SJCRH30 (cell line): Measurements from ENCODE around the gene CRTC3. TPM values are rescaled to one million over a fixed set of nuclear protein-coding genes. Genes with fewer than 3 reads are reported as not detected.

Experiments used
- DNase-seq, 2 experiments: peaks; one replicate each; pipeline ENCODE4 v3.0.0-alpha.2; 2015 to 2020
- H3K27ac ChIP-seq: fragments of 250-450 bp; sonication (Bioruptor Pico); 2 replicates; pipeline ENCODE4 v1.5.1; 2020; ENCODE audit warnings: mild to moderate bottlenecking, moderate library complexity
- H3K27me3 ChIP-seq: fragments of 250-450 bp; sonication (Bioruptor Pico); 2 replicates; pipeline ENCODE4 v1.5.1; 2020; ENCODE audit warnings: mild to moderate bottlenecking, moderate library complexity
- H3K36me3 ChIP-seq: fragments of 250-450 bp; sonication (Bioruptor Pico); 2 replicates; pipeline ENCODE4 v1.5.1; 2020; ENCODE audit warnings: mild to moderate bottlenecking, moderate library complexity
- H3K4me1 ChIP-seq: fragments of 250-450 bp; sonication (Bioruptor Pico); 2 replicates; pipeline ENCODE4 v1.5.1; 2020; ENCODE audit warnings: mild to moderate bottlenecking, moderate library complexity
- H3K4me3 ChIP-seq: fragments of 250-450 bp; sonication (Bioruptor Pico); 2 replicates; pipeline ENCODE4 v1.5.1; 2020; ENCODE audit warnings: mild to moderate bottlenecking, moderate library complexity
- H3K9me3 ChIP-seq: fragments of 250-450 bp; sonication (Bioruptor Pico); replicated peaks from 2 replicates; pipeline ENCODE4 v1.5.1; 2020; ENCODE audit warnings: mild to moderate bottlenecking, moderate library complexity
- total RNA-seq: library from RNA; depleted of rRNA; stranded (reverse); fragments of >200 nt; shearing (Covaris generic); gene quantifications from 2 replicates; pipeline ENCODE4 v1.2.3, GENCODE V29; 2014

Gene CRTC3
- total RNA-seq, 1 experiment from 2014 or later = 15.5 TPM

DNA sequence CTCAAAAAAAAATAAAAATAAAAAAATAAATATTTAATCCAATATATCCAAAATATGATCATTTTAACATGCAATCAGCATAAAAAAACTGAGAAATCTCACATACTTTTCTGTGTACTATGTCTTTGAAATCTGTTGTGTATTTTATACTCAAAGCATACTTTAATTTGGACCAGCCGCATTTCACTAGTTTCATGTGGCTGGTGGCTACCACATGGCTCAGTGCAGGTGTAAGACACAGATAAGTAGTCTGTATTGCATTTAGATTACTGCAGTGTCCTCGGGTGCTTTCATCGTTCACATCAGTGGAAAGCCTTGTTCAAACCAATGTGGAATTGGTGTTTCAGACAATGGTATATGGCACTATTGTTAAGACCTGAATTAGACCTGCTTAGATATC lies 11.0 kb downstream of the CRTC3 start:
- peaks cover 5% of the 10 kb centered on the region; the same call in 1 of the 2 replicates for H3K36me3 ChIP-seq
- no peaks in the 10 kb centered on the region for H3K27me3 ChIP-seq
- no peaks in the 10 kb centered on the region for H3K9me3 ChIP-seq
- no peak overlapping the region for H3K4me3 ChIP-seq
- DNase-seq = no peak
- H3K27ac ChIP-seq = no peak overlapping the region
- H3K4me1 ChIP-seq = no peaks in the 10 kb centered on the region

GRCh38 chr15:90545095-90545494 lies 15.4 kb downstream of the CRTC3 start:
- Histone ChIP-seq H3K4me3 (no peak overlapping the region), H3K27me3 (no peaks in the 10 kb centered on the region), H3K36me3 (peaks cover 5% of the 10 kb centered on the region; the same call in 1 of the 2 replicates), H3K4me1 (no peaks in the 10 kb centered on the region), H3K9me3 (no peaks in the 10 kb centered on the region), H3K27ac (no peak overlapping the region)
- no peak for DNase-seq

DNA sequence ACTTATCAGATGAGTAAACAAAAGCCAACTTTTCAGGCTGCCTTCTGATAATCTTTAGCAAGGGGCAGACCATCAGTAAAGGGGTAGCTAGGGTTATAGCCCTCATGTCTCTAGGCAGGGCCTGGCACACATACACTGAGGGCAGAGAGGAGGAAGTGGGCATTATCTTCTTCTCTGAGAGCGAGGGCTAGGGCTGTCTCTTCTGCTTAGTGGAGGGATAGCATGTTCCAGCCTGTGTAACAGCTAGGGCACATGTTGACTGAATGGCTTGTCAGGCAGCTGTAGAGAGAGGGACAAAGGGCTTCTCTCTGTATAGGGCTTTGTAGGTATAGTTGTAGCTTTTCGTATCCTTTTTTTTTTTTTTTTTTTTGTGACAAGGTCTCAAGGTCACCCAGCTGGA lies 17.8 kb downstream of the CRTC3 start:
- no peaks in the 10 kb centered on the region for H3K27me3 ChIP-seq

GRCh38 chr15:90550919-90551318 lies 21.2 kb downstream of the CRTC3 start:
- Histone ChIP-seq H3K4me1 (peaks cover 18% of the 10 kb centered on the region), H3K4me3 (no peak overlapping the region), H3K27me3 (no peaks in the 10 kb centered on the region), H3K27ac (no peak overlapping the region), H3K36me3 (no peaks in the 10 kb centered on the region; the same call in 1 of the 2 replicates), H3K9me3 (no peaks in the 10 kb centered on the region)
- DNase-seq = no peak

More for the DNA sequence above, 17.8 kb downstream of the CRTC3 start:
- Histone ChIP-seq H3K9me3 (no peaks in the 10 kb centered on the region), H3K27ac (no peak overlapping the region), H3K4me1 (peaks cover 8% of the 10 kb centered on the region), H3K36me3 (peaks cover 5% of the 10 kb centered on the region; the same call in 1 of the 2 replicates), H3K4me3 (no peak overlapping the region)
- DNase-seq = no peak

DNA sequence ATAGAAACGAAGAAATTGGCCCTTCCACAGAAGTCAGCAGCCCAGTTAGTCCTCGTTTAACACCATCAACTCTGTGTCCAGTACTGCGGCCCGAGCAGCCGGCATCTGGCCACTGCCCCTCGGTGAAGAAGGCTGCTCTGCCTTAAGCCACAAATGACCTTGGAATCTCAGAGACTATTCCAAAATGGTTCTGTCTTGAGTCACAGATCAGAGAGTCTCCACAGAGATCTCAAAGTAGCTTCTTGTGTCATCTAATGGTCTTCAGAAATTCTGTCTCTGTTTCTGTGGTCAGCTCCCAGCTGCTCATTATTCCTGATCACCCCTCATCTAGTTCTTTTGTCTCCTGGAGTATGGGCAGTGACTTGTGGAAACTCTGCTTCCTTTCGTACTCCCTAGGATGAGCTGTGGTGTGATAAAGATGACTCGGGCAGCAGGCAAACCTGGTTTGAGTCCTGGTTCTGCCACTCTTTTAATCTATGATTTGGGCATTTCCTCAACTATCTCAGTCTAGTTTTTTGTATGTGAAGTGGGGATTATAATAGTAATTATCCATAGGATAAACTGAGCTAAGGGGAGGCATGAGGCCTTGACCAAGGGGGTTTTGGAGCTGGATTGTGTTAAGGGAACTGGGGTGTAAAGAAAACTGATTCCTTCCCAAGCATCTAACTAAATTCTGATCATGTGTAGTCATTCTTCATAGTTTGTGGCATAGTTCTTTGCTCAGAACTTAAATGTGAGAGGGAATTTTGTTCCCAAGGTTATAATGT lies 22.6 kb downstream of the CRTC3 start:
- Histone ChIP-seq H3K36me3 (no peaks in the 10 kb centered on the region; the same call in 1 of the 2 replicates), H3K4me3 (no peak overlapping the region), H3K4me1 (peaks cover 18% of the 10 kb centered on the region), H3K27me3 (no peaks in the 10 kb centered on the region), H3K9me3 (no peaks in the 10 kb centered on the region), H3K27ac (peak overlapping the region; percentile 87)
- DNase-seq = peak; percentile 26 to 56

DNA sequence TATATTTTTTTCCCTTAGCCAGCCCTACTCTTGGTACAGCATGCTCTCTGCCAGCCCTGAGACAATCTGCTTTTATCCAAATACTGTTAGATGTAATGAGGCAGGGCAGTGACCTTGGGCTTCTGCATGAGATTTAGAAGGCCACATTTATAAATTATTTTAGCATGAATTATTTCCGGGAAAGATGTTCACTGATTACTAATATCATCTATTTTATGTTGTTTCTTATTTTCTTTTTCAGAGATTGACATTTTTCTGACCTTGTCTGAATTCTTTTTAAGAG lies 23.1 kb downstream of the CRTC3 start:
- H3K27me3 ChIP-seq = no peaks in the 10 kb centered on the region
- peaks cover 18% of the 10 kb centered on the region for H3K4me1 ChIP-seq
- no peaks in the 10 kb centered on the region for H3K9me3 ChIP-seq
- peak overlapping the region; percentile 87 for H3K27ac ChIP-seq
- H3K4me3 ChIP-seq = no peak overlapping the region
- no peaks in the 10 kb centered on the region; the same call in 1 of the 2 replicates for H3K36me3 ChIP-seq
- no peak for DNase-seq

GRCh38 chr15:90553248-90553745 lies 23.6 kb downstream of the CRTC3 start:
- H3K4me3 ChIP-seq = peak overlapping the region; percentile 45

GRCh38 chr15:90557186-90558084 lies 27.7 kb downstream of the CRTC3 start:
- Histone ChIP-seq H3K4me3 (no peak overlapping the region), H3K27ac (no peak overlapping the region), H3K9me3 (no peaks in the 10 kb centered on the region), H3K4me1 (peaks cover 11% of the 10 kb centered on the region), H3K27me3 (no peaks in the 10 kb centered on the region), H3K36me3 (no peaks in the 10 kb centered on the region)
- no peak for DNase-seq

More at GRCh38 chr15:90553248-90553745, 23.6 kb downstream of the CRTC3 start:
- Histone ChIP-seq H3K4me1 (peaks cover 18% of the 10 kb centered on the region), H3K27me3 (no peaks in the 10 kb centered on the region), H3K27ac (peak overlapping the region; percentile 87), H3K36me3 (no peaks in the 10 kb centered on the region; the same call in 1 of the 2 replicates), H3K9me3 (no peaks in the 10 kb centered on the region)
- peak; percentile 62 to 85 for DNase-seq

- no peak for DNase-seq
- no peaks in the 10 kb centered on the region for H3K27me3 ChIP-seq
- no peak overlapping the region for H3K4me3 ChIP-seq
- no peak overlapping the region for H3K27ac ChIP-seq
- no peaks in the 10 kb centered on the region for H3K9me3 ChIP-seq
- H3K4me1 ChIP-seq = peaks cover 4% of the 10 kb centered on the region
- H3K36me3 ChIP-seq = no peaks in the 10 kb centered on the region
These were observed 28.4 kb downstream of the CRTC3 start for GRCh38 chr15:90558171-90558573.

DNA sequence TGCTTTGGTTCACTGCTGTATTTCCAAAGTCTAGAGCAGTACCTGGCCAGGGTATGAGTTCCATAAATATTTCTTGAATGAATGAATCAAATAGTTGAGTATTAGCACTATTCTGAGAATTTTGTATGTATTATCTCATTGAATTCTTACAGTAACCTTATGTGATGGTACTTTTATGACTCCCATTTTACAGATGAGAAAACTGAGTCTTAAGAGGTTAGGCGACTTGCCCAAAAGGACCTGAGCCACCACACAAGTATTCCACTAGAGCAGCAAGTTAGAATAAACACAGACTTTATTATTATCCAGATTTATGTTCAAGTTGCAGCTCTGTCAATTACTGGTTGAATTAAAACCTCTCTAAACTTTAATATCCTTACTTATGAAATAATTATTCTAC lies 29.4 kb downstream of the CRTC3 start:
- Histone ChIP-seq H3K4me1 (no peaks in the 10 kb centered on the region), H3K27ac (no peak overlapping the region)
- DNase-seq = no peak

DNA sequence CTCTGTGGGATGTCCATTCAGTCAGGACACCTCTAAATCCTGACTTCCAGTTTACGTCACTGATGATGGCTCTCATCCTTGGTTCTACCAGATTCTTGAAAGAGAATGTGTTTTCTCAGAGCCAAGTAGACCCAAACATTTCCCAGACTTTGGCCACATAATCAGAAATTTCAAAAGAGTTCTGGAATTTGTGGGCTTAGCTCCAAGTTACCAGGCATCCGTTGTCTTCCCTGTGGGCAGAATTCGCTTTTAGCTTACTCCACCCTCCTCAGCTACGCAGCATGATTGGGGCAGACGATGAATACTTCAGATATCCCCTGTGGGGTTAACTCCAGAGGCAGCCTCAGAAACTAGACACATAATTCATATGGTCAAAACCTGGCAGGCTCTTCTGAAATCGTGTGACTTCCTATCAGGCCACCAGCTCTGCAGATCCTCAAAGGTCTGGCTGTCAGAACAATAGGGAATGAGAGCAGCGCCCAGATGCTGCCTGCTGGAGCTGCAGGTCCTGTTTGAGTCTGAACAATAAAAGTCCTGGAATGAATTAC lies 30.6 kb downstream of the CRTC3 start:
- Histone ChIP-seq H3K27me3 (no peaks in the 10 kb centered on the region), H3K9me3 (no peaks in the 10 kb centered on the region), H3K36me3 (no peaks in the 10 kb centered on the region), H3K4me1 (no peaks in the 10 kb centered on the region), H3K4me3 (no peak overlapping the region), H3K27ac (no peak overlapping the region)
- DNase-seq = no peak

More for the DNA sequence above, 29.4 kb downstream of the CRTC3 start:
- Histone ChIP-seq H3K36me3 (no peaks in the 10 kb centered on the region), H3K4me3 (no peak overlapping the region), H3K9me3 (no peaks in the 10 kb centered on the region), H3K27me3 (no peaks in the 10 kb centered on the region)

DNA sequence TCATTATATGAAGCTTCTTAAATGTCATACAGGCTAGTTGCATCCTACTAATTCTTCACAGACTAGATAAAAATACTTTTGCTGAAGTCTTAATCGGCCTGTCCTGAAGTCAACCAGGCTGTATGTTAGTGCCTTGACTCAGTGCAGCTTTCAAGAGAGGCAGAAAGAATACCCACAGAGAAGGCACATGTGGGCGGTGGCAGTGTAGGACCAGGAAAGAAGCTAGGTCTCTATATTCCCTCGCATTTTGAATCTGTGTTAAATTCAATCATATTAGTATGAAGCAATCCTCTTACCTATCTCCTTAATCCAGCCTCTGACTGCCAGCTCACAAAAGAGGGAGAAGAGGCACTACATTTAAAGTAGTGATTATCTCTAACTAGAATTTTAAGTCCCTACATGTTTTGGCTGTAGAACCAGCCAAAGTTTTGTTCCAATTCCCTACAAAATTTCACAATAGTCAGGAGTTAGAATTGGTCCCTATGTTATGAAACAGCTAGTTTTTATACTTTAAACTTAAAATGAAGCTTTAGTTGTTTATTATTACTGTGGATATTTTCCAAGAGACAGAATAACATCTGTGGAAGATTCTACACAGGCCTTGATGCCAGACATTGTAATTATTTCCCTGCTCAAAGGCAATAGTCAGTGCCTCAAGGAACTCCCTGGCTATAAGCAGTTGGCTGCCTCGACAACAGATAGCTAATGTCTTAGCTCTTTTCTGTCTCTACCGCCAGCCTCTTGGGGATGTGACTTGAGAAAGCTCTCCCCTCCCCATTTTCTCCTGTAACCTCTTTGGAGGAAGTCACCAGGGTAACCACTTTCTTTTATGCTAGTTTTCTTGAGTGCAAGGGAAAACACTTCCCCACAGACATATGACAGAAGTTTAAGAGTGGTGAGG lies 31.9 kb downstream of the CRTC3 start:
- no peaks in the 10 kb centered on the region for H3K36me3 ChIP-seq
- no peak for DNase-seq
- H3K27ac ChIP-seq = no peak overlapping the region
- H3K4me3 ChIP-seq = no peak overlapping the region
- no peaks in the 10 kb centered on the region for H3K9me3 ChIP-seq
- H3K4me1 ChIP-seq = no peaks in the 10 kb centered on the region
- no peaks in the 10 kb centered on the region for H3K27me3 ChIP-seq

DNA sequence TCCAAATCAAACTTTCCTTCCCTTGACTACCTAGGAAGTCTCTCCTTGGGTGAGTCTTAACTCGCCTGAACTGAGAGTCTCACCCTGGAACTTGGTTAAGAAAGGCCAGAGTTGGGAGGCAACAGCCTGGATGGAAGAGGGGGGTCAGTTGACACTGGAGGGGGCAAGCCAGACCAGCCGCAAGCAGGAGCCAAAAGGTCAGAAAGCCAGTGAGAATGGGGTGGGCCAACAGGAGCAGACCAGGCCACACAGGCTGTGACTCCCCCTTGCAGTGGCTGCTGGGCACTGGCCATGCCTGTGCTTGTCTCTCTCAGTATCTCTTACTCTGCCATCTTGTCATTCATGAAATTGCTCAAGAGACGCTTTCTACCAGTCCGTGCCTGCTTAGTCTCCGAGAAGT lies 32.9 kb downstream of the CRTC3 start:
- DNase-seq = no peak
- Histone ChIP-seq H3K27me3 (no peaks in the 10 kb centered on the region), H3K27ac (no peak overlapping the region), H3K4me1 (no peaks in the 10 kb centered on the region), H3K36me3 (no peaks in the 10 kb centered on the region), H3K9me3 (no peaks in the 10 kb centered on the region), H3K4me3 (no peak overlapping the region)

GRCh38 chr15:90563463-90563862 lies 33.7 kb downstream of the CRTC3 start:
- Histone ChIP-seq H3K4me3 (no peak overlapping the region), H3K36me3 (no peaks in the 10 kb centered on the region), H3K4me1 (no peaks in the 10 kb centered on the region), H3K27me3 (no peaks in the 10 kb centered on the region), H3K9me3 (no peaks in the 10 kb centered on the region), H3K27ac (no peak overlapping the region)
- DNase-seq = no peak
